ENCODE measurements around the gene HOXA1.
A peak's percentile ranks its signal among the peaks of the same experiment; 100 is the strongest.

DNA sequence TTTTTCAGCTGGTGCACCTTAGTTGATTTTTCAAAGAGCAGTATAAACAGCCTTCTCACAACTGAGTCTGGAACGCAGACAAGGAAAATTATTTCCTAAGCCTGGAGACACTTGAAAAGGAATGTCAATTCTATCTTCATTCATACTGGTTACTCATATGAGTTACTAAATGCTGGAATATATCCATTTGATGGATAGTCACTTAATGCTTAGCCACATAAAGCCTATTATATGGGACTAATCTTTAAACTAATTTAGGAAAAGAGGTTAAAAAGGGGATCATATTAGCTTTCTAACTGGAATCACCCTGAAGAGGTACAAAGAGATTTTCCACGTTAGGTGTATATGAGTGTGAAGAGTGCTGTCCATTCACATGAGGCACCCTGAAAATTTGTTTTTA, 36.4 kb upstream of the HOXA1 start:
- no peak for TF ChIP-seq POLR2A (IDR thresholded peaks at IDR 0.05; ENCODE audit: low read depth)
- TF ChIP-seq, protein P1, sequence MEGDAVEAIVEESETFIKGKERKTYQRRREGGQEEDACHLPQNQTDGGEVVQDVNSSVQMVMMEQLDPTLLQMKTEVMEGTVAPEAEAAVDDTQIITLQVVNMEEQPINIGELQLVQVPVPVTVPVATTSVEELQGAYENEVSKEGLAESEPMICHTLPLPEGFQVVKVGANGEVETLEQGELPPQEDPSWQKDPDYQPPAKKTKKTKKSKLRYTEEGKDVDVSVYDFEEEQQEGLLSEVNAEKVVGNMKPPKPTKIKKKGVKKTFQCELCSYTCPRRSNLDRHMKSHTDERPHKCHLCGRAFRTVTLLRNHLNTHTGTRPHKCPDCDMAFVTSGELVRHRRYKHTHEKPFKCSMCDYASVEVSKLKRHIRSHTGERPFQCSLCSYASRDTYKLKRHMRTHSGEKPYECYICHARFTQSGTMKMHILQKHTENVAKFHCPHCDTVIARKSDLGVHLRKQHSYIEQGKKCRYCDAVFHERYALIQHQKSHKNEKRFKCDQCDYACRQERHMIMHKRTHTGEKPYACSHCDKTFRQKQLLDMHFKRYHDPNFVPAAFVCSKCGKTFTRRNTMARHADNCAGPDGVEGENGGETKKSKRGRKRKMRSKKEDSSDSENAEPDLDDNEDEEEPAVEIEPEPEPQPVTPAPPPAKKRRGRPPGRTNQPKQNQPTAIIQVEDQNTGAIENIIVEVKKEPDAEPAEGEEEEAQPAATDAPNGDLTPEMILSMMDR (IDR thresholded peaks at IDR 0.05): no peak
- no peak for TF ChIP-seq EP300 (IDR thresholded peaks at IDR 0.05)
- TF ChIP-seq POLR2AphosphoS5 (IDR thresholded peaks at IDR 0.05): peak in 1 of 2 donors; percentile 9

Data from esophagus muscularis mucosa (tissue), 4 donors.